ACC112 (cell line): ENCODE measurements around the gene MIDN.

Experiments
- H2AFZ ChIP-seq: fragments of 200-600 bp; sonication (generic); one replicate; pipeline ENCODE4 v1.6.0; 2017; ENCODE audit warnings: antibody characterized with exemption, low read length; ENCODE audit not compliant: unreplicated experiment
- H3K27ac ChIP-seq: fragments of 200-600 bp; sonication (generic); 2 replicates; pipeline ENCODE4 v1.5.1; 2014; ENCODE audit warnings: low read depth, mild to moderate bottlenecking, antibody characterized with exemption, low read length, moderate library complexity
- H3K27me3 ChIP-seq: fragments of 200-600 bp; sonication (generic); 2 replicates; pipeline ENCODE4 v1.6.1; 2014; ENCODE audit warnings: mild to moderate bottlenecking, antibody characterized with exemption, low read length, moderate library complexity, mixed read lengths; ENCODE audit not compliant: insufficient read depth
- H3K36me3 ChIP-seq: fragments of 200-600 bp; sonication (generic); 2 replicates; pipeline ENCODE4 v1.6.1; 2016; ENCODE audit warnings: mild to moderate bottlenecking, antibody characterized with exemption, low read length, moderate library complexity, mixed read lengths; ENCODE audit not compliant: insufficient read depth
- H3K4me1 ChIP-seq: fragments of 200-600 bp; sonication (generic); one replicate; pipeline ENCODE4 v1.6.1; 2016; ENCODE audit warnings: low read length, mixed read lengths; ENCODE audit not compliant: insufficient read depth, unreplicated experiment, control insufficient read depth
- H3K4me3 ChIP-seq: fragments of 200-600 bp; sonication (generic); 2 replicates; pipeline ENCODE4 v1.5.1; 2014; ENCODE audit warnings: mild to moderate bottlenecking, low read depth, low read length
- H3K79me2 ChIP-seq: fragments of 200-600 bp; sonication (generic); one replicate; pipeline ENCODE4 v1.6.0; 2016; ENCODE audit warnings: low read length; ENCODE audit not compliant: control insufficient read depth, unreplicated experiment, insufficient read depth

Gene MIDN

DNA sequence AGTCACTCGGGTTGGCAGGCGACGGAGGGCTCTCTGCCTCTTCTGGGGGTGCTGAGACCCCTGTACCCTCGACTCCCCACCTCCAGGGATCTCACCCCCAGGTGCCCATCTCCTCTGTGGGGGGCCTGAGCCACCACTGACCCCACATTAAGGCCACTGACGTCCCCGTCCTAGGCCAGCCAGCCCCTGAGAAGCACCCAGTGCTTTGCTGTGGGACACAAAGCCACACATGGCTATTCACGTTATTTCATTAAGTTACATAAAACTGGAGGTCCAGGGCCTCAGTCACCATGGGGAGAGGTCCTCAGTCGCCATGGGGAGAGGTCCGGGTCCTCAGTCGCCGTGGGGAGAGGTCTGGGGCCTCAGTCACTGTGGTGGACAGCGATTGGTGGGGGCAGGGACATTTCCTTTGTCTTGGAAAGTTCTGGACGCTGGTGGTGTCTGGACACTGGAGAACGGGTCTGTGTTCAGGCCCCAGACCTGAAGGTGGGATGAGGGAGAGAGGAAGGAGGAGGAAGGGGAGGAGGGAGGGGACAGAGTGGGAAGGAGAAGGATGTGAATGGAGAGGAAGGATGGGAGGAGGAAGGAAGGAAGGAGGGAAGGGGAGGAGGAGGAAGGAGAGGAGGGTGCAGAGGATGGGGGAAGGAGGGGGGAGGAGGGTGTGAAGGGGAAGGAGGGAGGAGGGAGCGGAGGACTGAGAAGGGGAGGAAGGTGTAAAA, 33.3 kb downstream of the MIDN start:
- H3K4me1 ChIP-seq: peaks cover under 1% of the 10 kb centered on the region
- H2AFZ ChIP-seq: no peak overlapping the region
- H3K79me2 ChIP-seq: peaks cover 2% of the 10 kb centered on the region
- no peak overlapping the region for H3K4me3 ChIP-seq
- H3K27me3 ChIP-seq: peaks cover 22% of the 10 kb centered on the region
- H3K27ac ChIP-seq: no peak overlapping the region
- H3K36me3 ChIP-seq: no peaks in the 10 kb centered on the region

DNA sequence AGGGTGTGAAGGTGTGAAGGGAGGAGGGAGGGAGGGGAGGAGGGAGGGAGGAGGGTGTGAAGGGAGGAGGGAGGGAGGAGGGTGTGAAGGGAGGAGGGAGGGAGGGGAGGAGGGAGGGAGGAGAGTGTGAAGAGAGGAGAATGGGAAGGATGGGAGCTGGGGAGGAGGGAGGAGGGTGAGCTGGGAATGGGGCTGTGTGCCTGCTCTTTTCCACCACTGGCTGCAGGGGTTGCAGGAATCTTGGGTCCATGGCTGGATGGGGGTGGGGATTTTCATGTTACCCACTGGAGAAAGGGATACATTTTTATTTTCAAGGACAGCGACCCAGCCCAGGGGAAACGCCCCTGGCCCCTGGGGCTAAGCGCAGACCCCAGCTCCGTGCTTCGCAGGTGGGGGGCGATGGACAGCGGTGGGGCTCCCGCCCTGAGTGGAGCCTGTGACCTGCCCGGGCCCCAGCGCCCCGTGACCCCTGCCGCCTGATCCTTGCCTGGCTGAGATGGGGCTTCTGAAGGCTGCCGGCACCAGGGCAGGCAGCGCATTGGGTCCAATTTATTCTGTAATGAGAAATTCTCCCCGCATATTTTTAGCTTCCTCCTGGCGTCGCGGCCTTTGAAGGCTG, 34.3 kb downstream of the MIDN start:
- H2AFZ ChIP-seq: no peak overlapping the region
- H3K4me3 ChIP-seq: no peak overlapping the region
- no peaks in the 10 kb centered on the region for H3K4me1 ChIP-seq
- no peak overlapping the region for H3K27ac ChIP-seq
- H3K79me2 ChIP-seq: no peaks in the 10 kb centered on the region
- H3K36me3 ChIP-seq: no peaks in the 10 kb centered on the region
- peaks cover 32% of the 10 kb centered on the region for H3K27me3 ChIP-seq

DNA sequence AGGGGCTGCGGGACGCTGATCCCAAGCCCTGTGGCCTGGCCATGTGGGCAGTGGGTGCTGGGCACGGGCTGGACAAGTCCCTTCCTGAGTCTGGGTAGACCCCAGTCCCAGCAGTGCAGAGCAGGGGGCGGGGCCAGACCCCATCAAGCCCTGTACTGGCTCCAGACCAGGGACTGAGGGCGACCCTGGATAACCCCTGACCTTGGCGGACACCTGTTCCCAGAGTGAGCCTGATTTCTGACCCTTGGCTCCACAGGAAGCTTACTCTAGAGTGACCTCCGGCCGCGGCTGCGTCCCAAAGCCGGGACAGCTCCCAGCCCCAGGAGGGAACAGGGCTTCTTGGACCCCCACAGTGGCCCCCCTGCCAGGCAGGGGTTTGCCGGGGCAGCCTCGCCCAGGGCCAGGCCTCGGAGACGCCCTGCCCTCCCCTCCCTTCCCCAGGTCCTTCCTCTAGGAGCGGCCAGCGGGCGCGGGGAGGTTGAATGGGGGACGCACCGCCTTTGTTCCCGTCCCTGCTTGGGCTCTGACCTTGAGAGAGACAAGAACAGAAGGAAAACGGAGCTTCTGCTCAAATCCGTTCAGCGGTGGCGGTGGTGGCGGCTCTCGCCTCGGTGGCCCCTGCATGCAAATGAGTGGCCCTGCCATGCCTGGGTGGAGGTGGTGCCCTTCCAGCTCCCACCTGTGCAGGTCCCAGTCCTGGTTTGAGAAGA, 35.0 kb downstream of the MIDN start:
- Histone ChIP-seq H3K79me2 (no peaks in the 10 kb centered on the region), H3K36me3 (no peaks in the 10 kb centered on the region), H3K4me3 (no peak overlapping the region), H3K27ac (no peak overlapping the region), H3K4me1 (no peaks in the 10 kb centered on the region), H3K27me3 (peaks cover 38% of the 10 kb centered on the region), H2AFZ (no peak overlapping the region)

DNA sequence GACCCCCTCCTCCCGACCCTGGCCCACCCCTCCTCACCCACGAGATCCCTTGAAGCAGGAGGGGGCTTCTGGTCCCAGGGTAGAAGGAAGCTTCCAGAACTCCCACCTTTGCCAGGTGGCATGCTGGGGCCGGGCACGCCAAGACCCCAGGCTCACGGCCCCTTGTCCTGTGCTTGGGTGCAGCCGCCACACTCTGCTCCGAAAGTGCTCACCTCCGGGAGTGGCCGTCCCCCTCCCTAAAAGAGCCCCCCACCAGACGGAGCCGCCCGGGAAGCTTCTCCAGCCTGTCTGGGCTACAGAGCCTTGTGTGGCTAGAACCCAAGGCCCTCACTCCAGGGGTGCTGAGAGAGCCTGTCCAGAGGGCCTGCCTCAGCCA, 35.5 kb downstream of the MIDN start:
- Histone ChIP-seq H3K4me3 (no peak overlapping the region), H3K36me3 (no peaks in the 10 kb centered on the region), H3K27me3 (peaks cover 38% of the 10 kb centered on the region), H3K79me2 (no peaks in the 10 kb centered on the region), H3K4me1 (no peaks in the 10 kb centered on the region), H3K27ac (no peak overlapping the region), H2AFZ (no peak overlapping the region)

DNA sequence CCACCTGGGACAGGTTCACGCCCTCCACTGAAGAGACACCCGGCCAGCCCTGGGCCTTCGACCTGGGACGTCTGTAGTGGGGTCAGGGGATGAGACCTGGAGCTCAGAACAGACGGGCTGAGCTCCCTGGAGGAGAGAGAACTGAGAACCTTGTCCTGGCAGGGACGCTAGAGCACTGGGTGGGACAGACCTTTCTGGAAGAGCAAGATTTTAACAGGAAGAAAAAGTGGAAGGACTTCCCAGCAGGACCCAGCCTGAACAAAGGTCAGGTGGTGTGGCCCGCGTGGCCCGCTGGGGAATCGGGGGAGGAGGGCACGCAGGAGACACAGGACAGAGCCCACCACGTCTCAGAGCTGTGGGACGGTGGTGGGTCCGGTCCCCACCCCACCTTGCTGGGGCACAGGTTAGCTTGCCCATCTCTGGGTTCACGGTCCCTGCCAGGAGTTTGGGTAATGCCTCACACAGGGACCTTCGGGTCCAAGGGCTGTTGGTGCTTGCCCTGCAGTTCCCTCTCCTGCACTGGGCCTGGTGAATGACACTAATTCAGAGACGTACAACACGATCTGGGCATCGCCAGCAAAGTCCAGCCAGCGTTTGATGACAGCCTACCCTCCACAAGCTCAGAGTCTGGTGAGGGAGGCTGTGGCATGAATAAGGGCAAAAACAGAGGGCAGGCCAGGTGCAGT, 36.1 kb downstream of the MIDN start:
- Histone ChIP-seq H3K27me3 (peaks cover 38% of the 10 kb centered on the region), H3K36me3 (no peaks in the 10 kb centered on the region), H3K79me2 (no peaks in the 10 kb centered on the region), H2AFZ (no peak overlapping the region), H3K4me3 (no peak overlapping the region), H3K4me1 (no peaks in the 10 kb centered on the region), H3K27ac (no peak overlapping the region)

DNA sequence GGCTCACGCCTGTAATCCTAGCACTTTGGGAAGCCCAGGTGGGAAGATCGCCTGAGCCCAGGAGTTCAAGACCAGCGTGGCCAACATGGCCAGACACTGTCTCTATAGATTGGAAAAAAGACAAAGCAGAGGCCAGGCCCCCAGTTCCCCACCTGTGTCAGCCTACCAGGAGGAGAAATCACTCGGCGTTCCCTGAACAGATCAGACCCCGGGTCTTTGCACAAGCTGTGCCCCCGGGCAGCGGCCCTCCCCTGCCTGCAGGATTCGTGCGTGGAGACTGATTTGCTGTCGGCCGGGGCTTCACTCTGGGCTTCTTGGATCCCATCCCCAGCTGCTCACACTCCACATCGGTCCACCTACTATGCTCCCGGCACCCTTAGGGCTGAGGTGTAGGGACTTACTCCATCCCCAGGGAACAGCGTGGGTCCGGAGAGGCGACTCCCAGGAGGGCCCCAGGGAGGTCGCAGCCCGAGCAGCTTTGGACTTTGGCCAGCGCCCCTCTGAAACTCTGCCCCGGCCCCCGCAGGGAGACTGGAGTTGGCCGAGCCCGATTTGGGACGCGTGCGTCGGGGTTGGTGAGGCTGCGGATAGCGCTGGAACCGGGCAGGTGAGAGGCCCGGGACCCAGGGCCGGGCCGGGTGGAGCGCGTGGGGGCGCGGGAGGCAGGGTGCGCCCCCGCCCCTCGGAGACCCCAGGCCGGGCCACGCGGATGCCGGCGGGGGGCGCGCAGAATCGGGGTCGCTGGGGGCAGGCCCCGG, 36.8 kb downstream of the MIDN start:
- Histone ChIP-seq H3K27ac (no peak overlapping the region), H2AFZ (no peak overlapping the region), H3K27me3 (peaks cover 38% of the 10 kb centered on the region), H3K4me1 (no peaks in the 10 kb centered on the region), H3K4me3 (no peak overlapping the region), H3K79me2 (no peaks in the 10 kb centered on the region), H3K36me3 (no peaks in the 10 kb centered on the region)

DNA sequence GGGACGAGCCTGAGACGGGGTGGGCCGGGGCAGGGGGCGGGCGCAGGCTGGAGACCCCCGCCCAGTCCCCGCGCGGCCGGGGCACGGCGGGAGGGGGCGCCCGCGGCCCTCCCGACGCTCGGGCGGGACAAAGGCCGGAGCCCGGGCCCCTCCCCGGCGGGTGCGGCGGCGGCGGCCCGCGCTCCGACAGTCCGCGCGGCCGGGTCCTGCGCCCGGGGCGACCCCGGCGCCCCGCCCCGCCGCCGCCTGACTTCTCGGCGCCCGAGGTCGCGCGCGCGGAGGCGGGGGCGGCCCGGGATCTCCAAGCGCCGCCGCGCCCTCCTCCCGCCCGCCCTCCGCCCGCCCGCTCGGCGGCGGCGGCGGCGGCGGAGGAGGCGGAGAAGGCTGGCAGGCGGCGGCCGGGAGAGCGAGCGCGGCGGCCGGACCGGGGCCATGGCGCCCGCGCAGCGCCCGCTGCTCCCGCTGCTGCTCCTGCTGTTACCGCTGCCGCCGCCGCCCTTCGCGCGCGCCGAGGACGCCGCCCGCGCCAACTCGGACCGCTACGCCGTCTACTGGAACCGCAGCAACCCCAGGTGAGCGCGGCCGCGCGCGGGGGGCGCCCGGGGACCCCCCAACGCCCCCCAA, 37.5 kb downstream of the MIDN start, which contains the start of gene EFNA2:
TSS of gene EFNA2 (plus strand) at position 137 of the 624 bp plus-strand sequence. CDS start at position 433, 296 bp downstream.
- Histone ChIP-seq H3K4me3 (no peak within 1 kb of the TSS), H3K27me3 (peaks cover 38% of the 10 kb centered on the region), H2AFZ (no peak within 1 kb of the TSS), H3K27ac (no peak within 1 kb of the TSS), H3K36me3 (no peaks in the 10 kb centered on the region), H3K79me2 (no peaks in the 10 kb centered on the region), H3K4me1 (no peaks in the 10 kb centered on the region)

DNA sequence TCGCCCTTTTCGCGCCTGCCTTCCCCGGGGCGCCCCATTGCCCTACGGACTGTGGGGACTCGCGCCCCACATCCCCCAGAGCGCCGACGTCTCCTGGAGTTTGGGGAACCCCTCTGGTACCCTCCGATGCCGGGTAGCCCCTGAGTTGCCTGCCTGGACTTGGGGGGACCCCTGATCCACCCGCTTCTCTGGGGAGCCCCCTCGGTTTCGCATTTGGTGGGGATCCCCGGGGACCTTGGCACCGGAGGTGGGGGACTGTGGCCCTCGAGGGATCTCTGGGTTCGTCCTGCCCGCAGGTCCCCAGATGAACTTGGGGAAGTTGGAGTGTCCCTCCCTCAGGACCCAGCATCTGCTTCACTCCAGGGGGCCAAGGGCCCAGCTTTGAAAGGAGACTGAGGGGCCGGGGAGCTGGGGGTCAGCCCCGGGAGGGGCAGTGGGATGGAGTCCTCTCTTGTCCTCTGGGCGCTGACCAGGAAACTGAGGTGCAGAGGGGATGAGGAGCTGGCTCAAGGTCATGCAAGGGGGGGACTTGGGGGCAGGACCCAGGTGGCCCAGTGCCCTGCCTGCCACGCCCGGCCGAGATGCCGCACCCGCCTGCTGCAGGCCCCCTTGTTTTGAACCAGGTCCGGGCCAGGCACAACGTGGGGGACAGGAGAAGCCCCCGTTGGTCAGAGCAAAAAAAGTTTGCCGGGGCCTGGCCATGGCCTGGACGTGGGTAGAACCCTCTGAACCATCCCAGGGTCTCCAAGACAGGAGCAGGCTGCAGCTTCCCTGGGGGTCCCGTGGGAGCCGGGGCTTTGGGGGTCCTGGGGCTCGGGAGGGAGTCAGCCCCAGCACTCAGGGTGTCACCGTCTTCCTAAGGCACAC, 38.3 kb downstream of the MIDN start:
- no peak overlapping the region for H3K4me3 ChIP-seq
- H3K27me3 ChIP-seq: peaks cover 38% of the 10 kb centered on the region
- H3K4me1 ChIP-seq: no peaks in the 10 kb centered on the region
- H3K36me3 ChIP-seq: no peaks in the 10 kb centered on the region
- no peak overlapping the region for H3K27ac ChIP-seq
- H3K79me2 ChIP-seq: no peaks in the 10 kb centered on the region
- no peak overlapping the region for H2AFZ ChIP-seq

DNA sequence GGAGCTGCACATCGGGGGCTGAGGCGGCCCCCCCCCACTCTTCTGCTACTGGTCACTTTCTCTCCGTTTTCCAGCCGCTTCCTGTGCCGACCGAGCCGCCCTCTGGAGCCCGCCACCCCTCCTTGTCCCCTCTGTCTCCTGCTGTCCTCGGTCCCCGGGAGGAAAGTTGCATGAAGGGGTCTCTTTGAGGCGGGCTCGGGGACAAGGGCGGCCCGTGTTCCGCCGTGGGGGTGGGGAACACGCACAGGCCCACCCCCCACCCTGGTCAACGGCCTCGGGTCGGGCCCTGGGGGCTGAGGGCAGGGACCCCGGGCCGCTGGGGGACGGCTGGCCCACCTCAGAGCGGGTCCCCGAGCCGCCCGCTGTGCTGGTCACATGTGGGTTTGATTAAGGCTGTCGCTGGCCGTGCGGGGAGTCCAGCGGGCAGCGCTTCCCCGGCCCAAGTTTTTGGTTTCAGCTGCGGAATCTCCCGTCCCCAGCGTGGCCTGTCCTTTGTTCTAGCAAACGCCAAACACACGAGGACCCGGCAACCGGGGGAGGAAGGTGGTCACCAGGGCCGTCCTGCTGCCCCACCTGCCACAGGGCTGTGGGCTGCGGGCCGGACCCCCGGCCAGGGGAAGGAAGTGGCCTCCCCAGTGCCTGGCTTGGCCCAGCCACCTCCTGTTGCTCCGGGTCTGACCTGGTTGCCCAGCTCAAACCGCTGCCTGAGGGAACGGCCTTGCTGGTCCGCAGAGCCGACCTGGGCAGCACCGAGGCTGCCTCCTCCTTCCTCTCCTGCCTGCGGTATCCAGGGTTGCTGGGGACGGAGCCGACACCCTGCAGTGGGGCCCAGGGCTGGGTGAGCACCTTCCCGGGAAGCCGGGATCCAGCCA, 39.2 kb downstream of the MIDN start:
- H3K27me3 ChIP-seq: peaks cover 38% of the 10 kb centered on the region
- H3K4me3 ChIP-seq: no peak overlapping the region
- H3K4me1 ChIP-seq: no peaks in the 10 kb centered on the region
- H2AFZ ChIP-seq: no peak overlapping the region
- no peak overlapping the region for H3K27ac ChIP-seq
- no peaks in the 10 kb centered on the region for H3K36me3 ChIP-seq
- H3K79me2 ChIP-seq: no peaks in the 10 kb centered on the region
